GM18505 (cell line): ENCODE results near the gene SLC19A1.

Experiments used
- ATAC-seq: cut with Tn5 transposase; IDR thresholded peaks from one replicate; pipeline ENCODE4 v1.9.1; 2021; ENCODE audit not compliant: unreplicated experiment
- POLR2A ChIP-seq: IDR thresholded peaks from 4 replicates; pipeline ENCODE4 v1.6.1; 2011; ENCODE audit warnings: borderline replicate concordance; ENCODE audit not compliant: insufficient read depth, insufficient read length; ENCODE audit errors: extremely low read depth

The SLC19A1 gene

GRCh38 chr21:45486443-45487160 is 55.6 kb downstream of the SLC19A1 start:
- no peak for TF ChIP-seq POLR2A
- ATAC-seq = no peak

GRCh38 chr21:45485686-45486442 is 56.4 kb downstream of the SLC19A1 start:
- no peak for ATAC-seq
- TF ChIP-seq POLR2A = no peak

GRCh38 chr21:45484318-45484717 is 57.9 kb downstream of the SLC19A1 start:
- no peak for ATAC-seq
- no peak for TF ChIP-seq POLR2A

GRCh38 chr21:45482899-45483821 is 59.1 kb downstream of the SLC19A1 start:
- no peak for ATAC-seq
- TF ChIP-seq POLR2A = no peak

GRCh38 chr21:45481977-45482898 is 60.0 kb downstream of the SLC19A1 start:
- no peak for TF ChIP-seq POLR2A
- ATAC-seq = no peak

- no peak for TF ChIP-seq POLR2A
- no peak for ATAC-seq
These were observed 60.7 kb downstream of the SLC19A1 start for GRCh38 chr21:45481566-45481965.

- no peak for TF ChIP-seq POLR2A
These were observed 61.3 kb downstream of the SLC19A1 start for GRCh38 chr21:45480701-45481500.

GRCh38 chr21:45479691-45480675 is 62.3 kb downstream of the SLC19A1 start:
- no peak for ATAC-seq
- TF ChIP-seq POLR2A = no peak

More at GRCh38 chr21:45480701-45481500, 61.3 kb downstream of the SLC19A1 start:
- ATAC-seq = no peak

- no peak for ATAC-seq
- no peak for TF ChIP-seq POLR2A
These were observed 63.2 kb downstream of the SLC19A1 start for GRCh38 chr21:45478816-45479669.
